CD14-positive monocyte (primary cell): ENCODE data around the gene TMEM273. TPM values are rescaled to one million over a fixed set of nuclear protein-coding genes. Genes with fewer than 3 reads are reported as not detected.
A peak's percentile ranks its signal among the peaks of the same experiment; 100 is the strongest.

Experiments
- DNase-seq, 3 donors: peaks; one replicate each; pipeline ENCODE4 v3.0.0-alpha.2; 2011 to 2022
- H2AFZ ChIP-seq: 2 replicates; pipeline ENCODE4 v1.6.0; 2012; ENCODE audit warnings: mild to moderate bottlenecking, low read depth, low read length, inconsistent platforms; ENCODE audit not compliant: insufficient read depth, poor library complexity, severe bottlenecking
- H3K27ac ChIP-seq, 2 donors: 1 replicate in 1 of 2; 2 replicates in 1 of 2; pipeline ENCODE4 v1.5.1; 2012 to 2013; ENCODE audit warnings: low read length in 2 of 2, control low read depth in 1 of 2, inconsistent platforms in 1 of 2, low read depth in 1 of 2, mild to moderate bottlenecking in 1 of 2
- H3K27me3 ChIP-seq, 2 donors: one replicate each; pipeline versions ENCODE4 v1.6.0 to v1.6.1; 2011 to 2013; ENCODE audit warnings: low read length in 2 of 2; ENCODE audit not compliant: control insufficient read depth in 2 of 2, insufficient read depth in 2 of 2
- H3K36me3 ChIP-seq, 2 donors: replicated peaks in 1 of 2; 1 replicate in 1 of 2; 2 replicates in 1 of 2; pipeline versions ENCODE4 v1.5.1 to v1.6.1; 2012 to 2013; ENCODE audit warnings: low read length in 2 of 2, control low read depth in 1 of 2, inconsistent platforms in 1 of 2, mild to moderate bottlenecking in 1 of 2; ENCODE audit not compliant: insufficient read depth in 2 of 2, control insufficient read depth in 1 of 2
- H3K4me1 ChIP-seq, 2 donors: 1 replicate in 1 of 2; 2 replicates in 1 of 2; pipeline versions ENCODE4 v1.5.1 to v1.6.1; 2012 to 2013; ENCODE audit warnings: low read length in 2 of 2, control low read depth in 1 of 2, inconsistent platforms in 1 of 2, mild to moderate bottlenecking in 1 of 2, moderate library complexity in 1 of 2; ENCODE audit not compliant: insufficient read depth in 2 of 2, control insufficient read depth in 1 of 2
- H3K4me2 ChIP-seq: replicated peaks from 2 replicates; pipeline ENCODE3; 2012; ENCODE audit warnings: low read length, moderate library complexity, mild to moderate bottlenecking; ENCODE audit not compliant: poor library complexity, severe bottlenecking; ENCODE audit errors: extremely low read depth
- H3K4me3 ChIP-seq, 3 experiments: fragments of 200-600 bp in 1 of 3; sonication (generic) in 1 of 3; replicated peaks in 1 of 3; 1 replicate in 2 of 3; 2 replicates in 1 of 3; pipeline ENCODE4 v1.5.1; 2011 to 2013; ENCODE audit warnings: low read length in 3 of 3, mild to moderate bottlenecking in 3 of 3, control low read depth in 2 of 3, low read depth in 2 of 3, inconsistent platforms in 1 of 3, moderate library complexity in 1 of 3
- H3K79me2 ChIP-seq: 2 replicates; pipeline ENCODE4 v1.6.0; 2012; ENCODE audit warnings: mild to moderate bottlenecking, control low read depth, inconsistent platforms, low read length, moderate library complexity; ENCODE audit not compliant: insufficient read depth
- H3K9ac ChIP-seq: 2 replicates; pipeline ENCODE4 v1.6.0; 2017; ENCODE audit warnings: low read length, mild to moderate bottlenecking; ENCODE audit not compliant: insufficient read depth, poor library complexity, severe bottlenecking
- H3K9me3 ChIP-seq, 2 donors: replicated peaks in 1 of 2; 1 replicate in 1 of 2; 2 replicates in 1 of 2; pipeline versions ENCODE4 v1.5.1 to v1.6.1; 2012 to 2013; ENCODE audit warnings: low read length in 2 of 2, control low read depth in 1 of 2; ENCODE audit not compliant: control insufficient read depth in 1 of 2, insufficient read depth in 1 of 2
- H4K20me1 ChIP-seq: 2 replicates; pipeline ENCODE4 v1.6.0; 2012; ENCODE audit warnings: mild to moderate bottlenecking, low read length, control low read depth, moderate library complexity; ENCODE audit not compliant: insufficient read depth
- H3K27ac Mint-ChIP-seq, 7 donors: one replicate each; pipeline ENCODE4 v1.8.0; 2020; ENCODE audit warnings: mild to moderate bottlenecking in 7 of 7, mixed read lengths in 7 of 7, moderate library complexity in 6 of 7, inconsistent platforms in 2 of 7
- H3K27me3 Mint-ChIP-seq, 3 donors: one replicate each; pipeline ENCODE4 v1.8.0; 2021 to 2022; ENCODE audit warnings: low read depth in 3 of 3, mild to moderate bottlenecking in 3 of 3, mixed read lengths in 3 of 3, moderate library complexity in 3 of 3, inconsistent platforms in 1 of 3
- H3K36me3 Mint-ChIP-seq, 2 donors: one replicate each; pipeline ENCODE4 v1.8.0; 2020; ENCODE audit warnings: mixed read lengths in 2 of 2, inconsistent platforms in 1 of 2, mild to moderate bottlenecking in 1 of 2
- H3K4me1 Mint-ChIP-seq: one replicate; pipeline ENCODE4 v1.8.0; 2020; ENCODE audit warnings: mild to moderate bottlenecking, mixed read lengths
- H3K4me3 Mint-ChIP-seq, 2 donors: one replicate each; pipeline ENCODE4 v1.8.0; 2020; ENCODE audit warnings: mild to moderate bottlenecking in 2 of 2, mixed read lengths in 2 of 2, moderate library complexity in 1 of 2
- H3K9me3 Mint-ChIP-seq, 7 donors: one replicate each; pipeline ENCODE4 v1.8.0; 2020 to 2022; ENCODE audit warnings: mixed read lengths in 7 of 7, mild to moderate bottlenecking in 6 of 7, moderate library complexity in 6 of 7, inconsistent platforms in 2 of 7
- CTCF ChIP-seq: fragments of 200-600 bp; IDR thresholded peaks from one replicate; pipeline ENCODE4 v1.8.0; 2022; ENCODE audit warnings: antibody characterized with exemption, mild to moderate bottlenecking
- WGBS: methylation state at CpG from one replicate; pipeline ENCODE4 v1.1.5; 2013; ENCODE audit warnings: missing lambda C conversion rate; ENCODE audit not compliant: insufficient coverage; 5-methylcytosine and 5-hydroxymethylcytosine counted together
- intact Hi-C, 2 donors: fragments of 100-400 bp; cut with micrococcal nuclease; formaldehyde crosslinking; loops; one replicate each; pipeline versions ENCODE4 v1.15.0 to v1.15.1; 2023
- polyA plus RNA-seq, 3 donors: library from polyadenylated mRNA; depleted of rRNA in 1 of 3; unstranded in 2 of 3; stranded (reverse) in 1 of 3; fragments of 300-500 nt in 2 of 3; fragments of >200 nt in 1 of 3; fragmentation: Illumina TruSeq in 2 of 3; gene quantifications; 1 replicate in 2 of 3; 2 replicates in 1 of 3; pipeline ENCODE4 v1.2.3, GENCODE V29; 2012 to 2021

The TMEM273 gene
- polyA plus RNA-seq, 3 donors = 6.7 to 7.9 (median 6.9) TPM

GRCh38 chr10:49227406-49227805, 39.2 kb upstream of the TMEM273 start:
- Histone ChIP-seq H3K27ac (no peak overlapping the region), H3K79me2 (no peaks in the 10 kb centered on the region), H3K27me3 (no peaks in the 10 kb centered on the region), H3K36me3 (no peaks in the 10 kb centered on the region), H3K9me3 (no peaks in the 10 kb centered on the region), H2AFZ (no peak overlapping the region), H3K4me3 (no peak overlapping the region), H4K20me1 (no peaks in the 10 kb centered on the region), H3K4me2 (no peak overlapping the region), H3K9ac (no peak overlapping the region), H3K4me1 (no peaks in the 10 kb centered on the region)
- WGBS = 60% methylated on average over 5 of the region's 5 CpGs
- H3K27me3 Mint-ChIP-seq = peaks cover 3 to 4% (median 4%) of the 10 kb centered on the region in 3 donors
- H3K9me3 Mint-ChIP-seq = peaks cover 0 to 2% (median 0%) of the 10 kb centered on the region in 7 donors
- intact Hi-C loops = no loop called here
- no peak for TF ChIP-seq CTCF
- H3K27ac Mint-ChIP-seq = no peak overlapping the region
- H3K36me3 Mint-ChIP-seq = no peaks in the 10 kb centered on the region
- no peak overlapping the region for H3K4me3 Mint-ChIP-seq
- no peak for DNase-seq
- H3K4me1 Mint-ChIP-seq = no peaks in the 10 kb centered on the region

GRCh38 chr10:49226594-49226993, 38.4 kb upstream of the TMEM273 start:
- Histone ChIP-seq H3K4me1 (no peaks in the 10 kb centered on the region), H3K79me2 (no peaks in the 10 kb centered on the region), H3K27me3 (no peaks in the 10 kb centered on the region), H2AFZ (no peak overlapping the region), H3K4me2 (no peak overlapping the region), H3K9ac (no peak overlapping the region), H3K4me3 (no peak overlapping the region), H4K20me1 (no peaks in the 10 kb centered on the region), H3K9me3 (no peaks in the 10 kb centered on the region), H3K36me3 (no peaks in the 10 kb centered on the region), H3K27ac (no peak overlapping the region)
- peaks cover 3 to 4% (median 4%) of the 10 kb centered on the region in 3 donors for H3K27me3 Mint-ChIP-seq
- H3K36me3 Mint-ChIP-seq = no peaks in the 10 kb centered on the region
- peak overlapping the region in 1 of 7 donors; percentile 54 for H3K27ac Mint-ChIP-seq
- no peak for TF ChIP-seq CTCF
- 72% methylated on average over 4 of the region's 4 CpGs for WGBS
- H3K9me3 Mint-ChIP-seq = peaks cover 0 to 7% (median 4%) of the 10 kb centered on the region in 7 donors
- no peaks in the 10 kb centered on the region for H3K4me1 Mint-ChIP-seq
- intact Hi-C loops = no loop called here
- DNase-seq = no peak
- no peak overlapping the region for H3K4me3 Mint-ChIP-seq
